ENCODE results near the gene ACTN1. TPM values are rescaled to one million over a fixed set of nuclear protein-coding genes. Genes with fewer than 3 reads are reported as not detected.

ACTN1 gene
- total and polyA plus RNA-seq, 2 experiments from 2014 or later = 121 to 280 TPM

DNA sequence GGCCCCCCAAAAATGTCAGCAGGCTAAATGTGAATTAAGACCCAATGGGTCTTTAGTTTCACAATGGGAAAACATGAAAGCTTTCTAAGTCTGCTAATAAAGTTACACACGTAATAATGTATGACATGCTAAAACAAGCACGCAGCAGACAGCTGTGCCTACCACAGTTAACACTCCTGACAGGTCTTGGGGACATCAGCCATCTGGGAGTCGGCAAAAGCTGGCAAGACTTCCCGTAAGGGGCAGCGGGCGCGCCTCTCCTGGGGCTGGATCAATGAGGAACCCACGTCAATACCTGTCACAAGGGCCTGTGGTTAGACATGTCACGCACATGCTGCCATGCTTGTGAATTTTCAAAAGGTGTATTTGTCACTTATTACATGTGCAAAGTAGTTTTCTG, 45.0 kb downstream of the ACTN1 start:
- Histone ChIP-seq H4K20me1 (replicated peaks; ENCODE audit: insufficient read depth) (peaks cover 68% of the 10 kb centered on the region), H2AFZ (no peak overlapping the region), H3K9me2 (ENCODE audit: insufficient read depth) (no peaks in the 10 kb centered on the region), H3K36me3 (ENCODE audit: insufficient read depth) (no peaks in the 10 kb centered on the region; the same call in 1 of the 2 replicates), H3K79me2 (replicated peaks; ENCODE audit: insufficient read depth) (peaks cover 99% of the 10 kb centered on the region), H3K27me3 (ENCODE audit: insufficient read depth) (no peaks in the 10 kb centered on the region), H3K27ac (ENCODE audit: low read depth) (no peak overlapping the region), H3K4me2 (no peak overlapping the region), H3K4me1 (ENCODE audit: insufficient read depth) (peaks cover 34% of the 10 kb centered on the region), H3K4me3 (no peak overlapping the region), H3F3A (replicated peaks; ENCODE audit: low read depth) (no peaks in the 10 kb centered on the region)
- peaks cover 2% of the 10 kb centered on the region; the same call in 2 of the 3 replicates for H3K36me3 Mint-ChIP-seq (ENCODE audit: low read depth)
- H3K27ac Mint-ChIP-seq = no peak overlapping the region
- DNase-seq (ENCODE audit: low spot score) (no peak), ATAC-seq (no peak)
- no peak for TF ChIP-seq EZH2 (IDR thresholded peaks at IDR 0.05; ENCODE audit: low read depth, unreplicated experiment)
- no peak for TF ChIP-seq CREB1 (CRISPR knock-in tag; IDR thresholded peaks at IDR 0.05; ENCODE audit: low read depth)
- TF ChIP-seq ZNF331 (CRISPR knock-in tag; IDR thresholded peaks at IDR 0.05; ENCODE audit: low read depth) = no peak
- TF ChIP-seq POLR2AphosphoS5 (IDR thresholded peaks at IDR 0.05; ENCODE audit: low read depth) = no peak
- TF ChIP-seq STAT1 (IDR thresholded peaks at IDR 0.05; ENCODE audit: unreplicated experiment) = no peak
- TF ChIP-seq, protein P1, sequence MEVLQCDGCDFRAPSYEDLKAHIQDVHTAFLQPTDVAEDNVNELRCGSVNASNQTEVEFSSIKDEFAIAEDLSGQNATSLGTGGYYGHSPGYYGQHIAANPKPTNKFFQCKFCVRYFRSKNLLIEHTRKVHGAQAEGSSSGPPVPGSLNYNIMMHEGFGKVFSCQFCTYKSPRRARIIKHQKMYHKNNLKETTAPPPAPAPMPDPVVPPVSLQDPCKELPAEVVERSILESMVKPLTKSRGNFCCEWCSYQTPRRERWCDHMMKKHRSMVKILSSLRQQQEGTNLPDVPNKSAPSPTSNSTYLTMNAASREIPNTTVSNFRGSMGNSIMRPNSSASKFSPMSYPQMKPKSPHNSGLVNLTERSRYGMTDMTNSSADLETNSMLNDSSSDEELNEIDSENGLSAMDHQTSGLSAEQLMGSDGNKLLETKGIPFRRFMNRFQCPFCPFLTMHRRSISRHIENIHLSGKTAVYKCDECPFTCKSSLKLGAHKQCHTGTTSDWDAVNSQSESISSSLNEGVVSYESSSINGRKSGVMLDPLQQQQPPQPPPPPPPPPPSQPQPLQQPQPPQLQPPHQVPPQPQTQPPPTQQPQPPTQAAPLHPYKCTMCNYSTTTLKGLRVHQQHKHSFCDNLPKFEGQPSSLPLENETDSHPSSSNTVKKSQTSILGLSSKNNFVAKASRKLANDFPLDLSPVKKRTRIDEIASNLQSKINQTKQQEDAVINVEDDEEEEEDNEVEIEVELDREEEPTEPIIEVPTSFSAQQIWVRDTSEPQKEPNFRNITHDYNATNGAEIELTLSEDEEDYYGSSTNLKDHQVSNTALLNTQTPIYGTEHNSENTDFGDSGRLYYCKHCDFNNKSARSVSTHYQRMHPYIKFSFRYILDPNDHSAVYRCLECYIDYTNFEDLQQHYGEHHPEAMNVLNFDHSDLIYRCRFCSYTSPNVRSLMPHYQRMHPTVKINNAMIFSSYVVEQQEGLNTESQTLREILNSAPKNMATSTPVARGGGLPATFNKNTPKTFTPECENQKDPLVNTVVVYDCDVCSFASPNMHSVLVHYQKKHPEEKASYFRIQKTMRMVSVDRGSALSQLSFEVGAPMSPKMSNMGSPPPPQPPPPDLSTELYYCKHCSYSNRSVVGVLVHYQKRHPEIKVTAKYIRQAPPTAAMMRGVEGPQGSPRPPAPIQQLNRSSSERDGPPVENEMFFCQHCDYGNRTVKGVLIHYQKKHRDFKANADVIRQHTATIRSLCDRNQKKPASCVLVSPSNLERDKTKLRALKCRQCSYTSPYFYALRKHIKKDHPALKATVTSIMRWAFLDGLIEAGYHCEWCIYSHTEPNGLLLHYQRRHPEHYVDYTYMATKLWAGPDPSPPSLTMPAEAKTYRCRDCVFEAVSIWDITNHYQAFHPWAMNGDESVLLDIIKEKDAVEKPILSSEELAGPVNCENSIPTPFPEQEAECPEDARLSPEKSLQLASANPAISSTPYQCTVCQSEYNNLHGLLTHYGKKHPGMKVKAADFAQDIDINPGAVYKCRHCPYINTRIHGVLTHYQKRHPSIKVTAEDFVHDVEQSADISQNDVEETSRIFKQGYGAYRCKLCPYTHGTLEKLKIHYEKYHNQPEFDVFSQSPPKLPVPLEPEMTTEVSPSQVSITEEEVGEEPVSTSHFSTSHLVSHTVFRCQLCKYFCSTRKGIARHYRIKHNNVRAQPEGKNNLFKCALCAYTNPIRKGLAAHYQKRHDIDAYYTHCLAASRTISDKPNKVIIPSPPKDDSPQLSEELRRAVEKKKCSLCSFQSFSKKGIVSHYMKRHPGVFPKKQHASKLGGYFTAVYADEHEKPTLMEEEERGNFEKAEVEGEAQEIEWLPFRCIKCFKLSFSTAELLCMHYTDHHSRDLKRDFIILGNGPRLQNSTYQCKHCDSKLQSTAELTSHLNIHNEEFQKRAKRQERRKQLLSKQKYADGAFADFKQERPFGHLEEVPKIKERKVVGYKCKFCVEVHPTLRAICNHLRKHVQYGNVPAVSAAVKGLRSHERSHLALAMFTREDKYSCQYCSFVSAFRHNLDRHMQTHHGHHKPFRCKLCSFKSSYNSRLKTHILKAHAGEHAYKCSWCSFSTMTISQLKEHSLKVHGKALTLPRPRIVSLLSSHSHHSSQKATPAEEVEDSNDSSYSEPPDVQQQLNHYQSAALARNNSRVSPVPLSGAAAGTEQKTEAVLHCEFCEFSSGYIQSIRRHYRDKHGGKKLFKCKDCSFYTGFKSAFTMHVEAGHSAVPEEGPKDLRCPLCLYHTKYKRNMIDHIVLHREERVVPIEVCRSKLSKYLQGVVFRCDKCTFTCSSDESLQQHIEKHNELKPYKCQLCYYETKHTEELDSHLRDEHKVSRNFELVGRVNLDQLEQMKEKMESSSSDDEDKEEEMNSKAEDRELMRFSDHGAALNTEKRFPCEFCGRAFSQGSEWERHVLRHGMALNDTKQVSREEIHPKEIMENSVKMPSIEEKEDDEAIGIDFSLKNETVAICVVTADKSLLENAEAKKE (CRISPR knock-in tag; IDR thresholded peaks at IDR 0.05) = no peak
- no peak for TF ChIP-seq ZNF114 (CRISPR knock-in tag; IDR thresholded peaks at IDR 0.05)
- TF ChIP-seq, protein P2, sequence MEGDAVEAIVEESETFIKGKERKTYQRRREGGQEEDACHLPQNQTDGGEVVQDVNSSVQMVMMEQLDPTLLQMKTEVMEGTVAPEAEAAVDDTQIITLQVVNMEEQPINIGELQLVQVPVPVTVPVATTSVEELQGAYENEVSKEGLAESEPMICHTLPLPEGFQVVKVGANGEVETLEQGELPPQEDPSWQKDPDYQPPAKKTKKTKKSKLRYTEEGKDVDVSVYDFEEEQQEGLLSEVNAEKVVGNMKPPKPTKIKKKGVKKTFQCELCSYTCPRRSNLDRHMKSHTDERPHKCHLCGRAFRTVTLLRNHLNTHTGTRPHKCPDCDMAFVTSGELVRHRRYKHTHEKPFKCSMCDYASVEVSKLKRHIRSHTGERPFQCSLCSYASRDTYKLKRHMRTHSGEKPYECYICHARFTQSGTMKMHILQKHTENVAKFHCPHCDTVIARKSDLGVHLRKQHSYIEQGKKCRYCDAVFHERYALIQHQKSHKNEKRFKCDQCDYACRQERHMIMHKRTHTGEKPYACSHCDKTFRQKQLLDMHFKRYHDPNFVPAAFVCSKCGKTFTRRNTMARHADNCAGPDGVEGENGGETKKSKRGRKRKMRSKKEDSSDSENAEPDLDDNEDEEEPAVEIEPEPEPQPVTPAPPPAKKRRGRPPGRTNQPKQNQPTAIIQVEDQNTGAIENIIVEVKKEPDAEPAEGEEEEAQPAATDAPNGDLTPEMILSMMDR (conservative IDR thresholded peaks at IDR 0.05; ENCODE audit: low read depth in 2 of 2) = no peak
- TF ChIP-seq, protein P3, sequence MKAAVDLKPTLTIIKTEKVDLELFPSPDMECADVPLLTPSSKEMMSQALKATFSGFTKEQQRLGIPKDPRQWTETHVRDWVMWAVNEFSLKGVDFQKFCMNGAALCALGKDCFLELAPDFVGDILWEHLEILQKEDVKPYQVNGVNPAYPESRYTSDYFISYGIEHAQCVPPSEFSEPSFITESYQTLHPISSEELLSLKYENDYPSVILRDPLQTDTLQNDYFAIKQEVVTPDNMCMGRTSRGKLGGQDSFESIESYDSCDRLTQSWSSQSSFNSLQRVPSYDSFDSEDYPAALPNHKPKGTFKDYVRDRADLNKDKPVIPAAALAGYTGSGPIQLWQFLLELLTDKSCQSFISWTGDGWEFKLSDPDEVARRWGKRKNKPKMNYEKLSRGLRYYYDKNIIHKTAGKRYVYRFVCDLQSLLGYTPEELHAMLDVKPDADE (IDR thresholded peaks at IDR 0.05) = no peak
- no peak for TF ChIP-seq JUNB (IDR thresholded peaks at IDR 0.05; ENCODE audit: unreplicated experiment)
- TF ChIP-seq, protein P4, sequence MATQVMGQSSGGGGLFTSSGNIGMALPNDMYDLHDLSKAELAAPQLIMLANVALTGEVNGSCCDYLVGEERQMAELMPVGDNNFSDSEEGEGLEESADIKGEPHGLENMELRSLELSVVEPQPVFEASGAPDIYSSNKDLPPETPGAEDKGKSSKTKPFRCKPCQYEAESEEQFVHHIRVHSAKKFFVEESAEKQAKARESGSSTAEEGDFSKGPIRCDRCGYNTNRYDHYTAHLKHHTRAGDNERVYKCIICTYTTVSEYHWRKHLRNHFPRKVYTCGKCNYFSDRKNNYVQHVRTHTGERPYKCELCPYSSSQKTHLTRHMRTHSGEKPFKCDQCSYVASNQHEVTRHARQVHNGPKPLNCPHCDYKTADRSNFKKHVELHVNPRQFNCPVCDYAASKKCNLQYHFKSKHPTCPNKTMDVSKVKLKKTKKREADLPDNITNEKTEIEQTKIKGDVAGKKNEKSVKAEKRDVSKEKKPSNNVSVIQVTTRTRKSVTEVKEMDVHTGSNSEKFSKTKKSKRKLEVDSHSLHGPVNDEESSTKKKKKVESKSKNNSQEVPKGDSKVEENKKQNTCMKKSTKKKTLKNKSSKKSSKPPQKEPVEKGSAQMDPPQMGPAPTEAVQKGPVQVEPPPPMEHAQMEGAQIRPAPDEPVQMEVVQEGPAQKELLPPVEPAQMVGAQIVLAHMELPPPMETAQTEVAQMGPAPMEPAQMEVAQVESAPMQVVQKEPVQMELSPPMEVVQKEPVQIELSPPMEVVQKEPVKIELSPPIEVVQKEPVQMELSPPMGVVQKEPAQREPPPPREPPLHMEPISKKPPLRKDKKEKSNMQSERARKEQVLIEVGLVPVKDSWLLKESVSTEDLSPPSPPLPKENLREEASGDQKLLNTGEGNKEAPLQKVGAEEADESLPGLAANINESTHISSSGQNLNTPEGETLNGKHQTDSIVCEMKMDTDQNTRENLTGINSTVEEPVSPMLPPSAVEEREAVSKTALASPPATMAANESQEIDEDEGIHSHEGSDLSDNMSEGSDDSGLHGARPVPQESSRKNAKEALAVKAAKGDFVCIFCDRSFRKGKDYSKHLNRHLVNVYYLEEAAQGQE (IDR thresholded peaks at IDR 0.05; ENCODE audit: unreplicated experiment) = no peak
- TF ChIP-seq EZH2phosphoT487 (IDR thresholded peaks at IDR 0.05; ENCODE audit: unreplicated experiment) = no peak
- H3K27me3 Mint-ChIP-seq (ENCODE audit: insufficient read depth, low read depth, poor library complexity) = peaks cover 15% of the 10 kb centered on the region
- no peaks in the 10 kb centered on the region for H3K9me3 Mint-ChIP-seq
- H3K4me1 Mint-ChIP-seq = peaks cover 61% of the 10 kb centered on the region
- no peak overlapping the region for H3K4me3 Mint-ChIP-seq
